Left lung (tissue), 10 donors: ENCODE data around the gene MTHFSD. TPM values are rescaled to one million over a fixed set of nuclear protein-coding genes. Genes with fewer than 3 reads are reported as not detected.
A peak's percentile ranks its signal among the peaks of the same experiment; 100 is the strongest.

Source experiments
- ATAC-seq: fragments of 200-7000 bp; cut with Tn5 transposase; one replicate; pipeline ENCODE4 v1.9.1; 2020; ENCODE audit warnings: moderate library complexity
- DNase-seq, 4 donors: peaks; one replicate each; pipeline ENCODE4 v3.0.0-alpha.2; 2013 to 2020
- H3K27ac ChIP-seq, 2 donors: fragments of 200-600 bp; sonication (generic) in 1 of 2; one replicate each; pipeline versions ENCODE4 v1.5.0 to v1.8.0; 2020 to 2021
- H3K27me3 ChIP-seq, 2 donors: fragments of 200-600 bp; sonication (generic) in 1 of 2; one replicate each; pipeline versions ENCODE4 v1.5.0 to v1.8.0; 2020 to 2021
- H3K36me3 ChIP-seq, 2 donors: fragments of 200-600 bp; sonication (generic) in 1 of 2; one replicate each; pipeline versions ENCODE4 v1.5.0 to v1.8.0; 2020 to 2021
- H3K4me1 ChIP-seq, 2 donors: fragments of 200-600 bp; one replicate each; pipeline ENCODE4 v1.8.0; 2021
- H3K4me3 ChIP-seq, 2 donors: fragments of 200-600 bp; sonication (generic) in 1 of 2; one replicate each; pipeline versions ENCODE4 v1.5.0 to v1.8.0; 2020 to 2021; ENCODE audit warnings: mild to moderate bottlenecking in 1 of 2
- H3K9me3 ChIP-seq, 2 donors: fragments of 200-600 bp; sonication (generic) in 1 of 2; one replicate each; pipeline versions ENCODE4 v1.5.0 to v1.8.0; 2020 to 2021
- intact Hi-C, 2 donors: fragments of 100-400 bp; cut with DNase I; formaldehyde crosslinking; loops; one replicate each; pipeline versions ENCODE4 v1.11.2 to v1.14.2; 2022
- polyA plus RNA-seq, 6 donors: library from polyadenylated mRNA; unstranded; fragments of 120-200 nt; gene quantifications; one replicate each; pipeline ENCODE4 v1.2.1, GENCODE V29; 2013; ENCODE audit not compliant: insufficient read length in 6 of 6
- total RNA-seq, 2 donors: library from RNA; stranded (reverse); fragmentation: NEBNext Ultra II Directional; extraction: Animal tissue kit (Norgen Biotek cat#: 25700); gene quantifications; one replicate each; pipeline ENCODE4 v1.2.1, GENCODE V29; 2021
- TF ChIP-seq, protein P1 (sequence below), 2 donors: fragments of 200-600 bp; sonication (generic) in 1 of 2; IDR thresholded peaks; one replicate each; pipeline versions ENCODE4 v1.5.0 to v1.8.0; 2021; ENCODE audit warnings: antibody characterized with exemption in 2 of 2
- donor health status: DM: no; HTN: yes; CAD: no.
- donor health status: DM: no; HTN: no; CAD: no.

Gene MTHFSD
- total and polyA plus RNA-seq, 8 donors: 19.7 to 32.5 (median 28.5) TPM

DNA sequence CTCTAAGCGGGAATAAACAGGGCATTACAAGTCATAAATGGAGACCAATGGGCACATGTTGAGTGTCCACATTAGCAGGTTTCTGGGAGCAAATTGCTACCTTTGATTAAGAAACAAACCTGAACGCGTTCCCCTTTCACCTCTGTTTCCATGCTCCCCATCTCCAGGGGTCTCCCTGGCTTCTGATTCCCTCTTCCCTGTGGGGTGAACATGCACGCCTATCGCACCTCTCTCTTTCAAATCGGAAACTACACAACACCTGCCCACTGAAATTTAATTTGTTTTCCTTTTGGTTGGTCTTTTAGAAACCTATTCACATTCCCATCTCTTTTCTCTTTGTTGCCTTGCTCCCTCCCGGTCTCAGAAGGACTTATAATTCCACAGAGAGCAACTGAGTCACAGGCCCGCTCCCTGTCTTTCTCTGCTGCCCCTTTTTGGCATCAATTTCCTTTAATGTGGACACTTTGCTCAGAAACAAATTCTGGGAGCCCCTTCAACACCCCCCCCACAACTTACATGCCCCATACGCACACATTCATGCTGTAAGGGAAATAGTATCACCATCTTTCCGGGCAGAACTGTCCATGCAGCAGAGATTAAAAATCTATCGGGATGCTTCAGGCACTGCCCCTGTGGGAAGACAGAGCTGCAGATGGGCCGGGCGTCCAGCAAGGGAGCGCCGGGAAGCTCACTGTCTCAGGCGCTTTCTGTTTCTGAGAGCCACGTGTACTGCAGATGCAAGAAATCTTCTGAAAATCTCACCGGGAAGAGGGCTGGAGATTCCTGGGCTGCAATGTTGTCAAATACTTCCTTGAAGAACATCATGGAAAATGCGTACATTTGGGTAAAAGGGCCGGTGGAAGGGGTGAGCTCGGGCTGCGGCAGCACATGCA, 51.9 kb downstream of the MTHFSD start:
- peaks cover 0 to 13% of the 10 kb centered on the region in 2 donors for H3K4me1 ChIP-seq
- H3K36me3 ChIP-seq: no peaks in the 10 kb centered on the region
- peak overlapping the region in 1 of 2 donors; percentile 54 for H3K4me3 ChIP-seq
- peak overlapping the region; percentile 53 to 87 for H3K27ac ChIP-seq
- no peak for DNase-seq
- H3K27me3 ChIP-seq: peaks cover 79 to 100% of the 10 kb centered on the region in 2 donors
- intact Hi-C loops: no loop called here
- H3K9me3 ChIP-seq: no peaks in the 10 kb centered on the region
- TF ChIP-seq, protein P1, sequence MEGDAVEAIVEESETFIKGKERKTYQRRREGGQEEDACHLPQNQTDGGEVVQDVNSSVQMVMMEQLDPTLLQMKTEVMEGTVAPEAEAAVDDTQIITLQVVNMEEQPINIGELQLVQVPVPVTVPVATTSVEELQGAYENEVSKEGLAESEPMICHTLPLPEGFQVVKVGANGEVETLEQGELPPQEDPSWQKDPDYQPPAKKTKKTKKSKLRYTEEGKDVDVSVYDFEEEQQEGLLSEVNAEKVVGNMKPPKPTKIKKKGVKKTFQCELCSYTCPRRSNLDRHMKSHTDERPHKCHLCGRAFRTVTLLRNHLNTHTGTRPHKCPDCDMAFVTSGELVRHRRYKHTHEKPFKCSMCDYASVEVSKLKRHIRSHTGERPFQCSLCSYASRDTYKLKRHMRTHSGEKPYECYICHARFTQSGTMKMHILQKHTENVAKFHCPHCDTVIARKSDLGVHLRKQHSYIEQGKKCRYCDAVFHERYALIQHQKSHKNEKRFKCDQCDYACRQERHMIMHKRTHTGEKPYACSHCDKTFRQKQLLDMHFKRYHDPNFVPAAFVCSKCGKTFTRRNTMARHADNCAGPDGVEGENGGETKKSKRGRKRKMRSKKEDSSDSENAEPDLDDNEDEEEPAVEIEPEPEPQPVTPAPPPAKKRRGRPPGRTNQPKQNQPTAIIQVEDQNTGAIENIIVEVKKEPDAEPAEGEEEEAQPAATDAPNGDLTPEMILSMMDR (IDR thresholded peaks at IDR 0.05): no peak
- ATAC-seq: no peak

DNA sequence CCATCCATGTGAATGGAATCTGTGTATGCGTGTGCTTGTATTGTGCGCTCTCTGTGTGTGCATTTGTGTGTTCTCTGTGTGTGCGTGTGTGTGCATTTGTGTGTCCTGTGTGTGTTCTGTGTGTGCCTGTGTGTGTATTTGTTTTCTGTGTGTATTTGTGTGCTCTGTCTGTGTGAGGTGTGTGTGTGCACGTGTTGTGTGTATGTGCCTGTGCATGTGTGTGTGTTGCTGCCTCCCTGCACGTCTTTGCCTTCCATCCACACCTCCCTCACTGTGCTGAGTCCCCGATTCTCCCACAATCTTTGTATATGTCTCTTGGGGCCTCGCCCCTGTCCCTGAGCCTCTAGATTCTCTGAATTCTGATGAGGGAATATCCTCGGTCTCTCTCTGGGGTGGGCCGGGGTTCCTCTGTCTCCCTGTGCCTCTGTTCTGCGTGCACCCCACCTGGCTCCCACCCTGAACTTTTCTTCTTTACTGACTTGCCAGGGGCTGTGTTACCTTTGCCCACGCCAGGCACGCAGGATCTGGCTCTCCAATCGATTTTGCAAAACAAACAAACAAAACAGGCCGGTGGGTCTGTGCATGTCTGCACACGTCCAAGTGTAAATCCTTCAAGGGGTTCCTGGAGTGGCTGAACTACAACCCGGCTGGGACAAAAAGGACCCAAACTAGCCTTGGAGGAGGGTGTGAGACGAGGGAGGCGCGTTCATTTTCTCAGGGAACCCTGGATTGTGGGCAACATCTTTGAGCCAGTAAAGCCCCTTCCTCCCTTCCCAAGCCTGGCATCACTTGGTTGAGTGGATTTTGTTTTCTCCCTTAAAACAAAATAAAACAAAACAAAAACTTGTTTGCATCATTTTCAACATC, 52.8 kb downstream of the MTHFSD start:
- no peaks in the 10 kb centered on the region for H3K9me3 ChIP-seq
- H3K27me3 ChIP-seq: peaks cover 79 to 100% of the 10 kb centered on the region in 2 donors
- TF ChIP-seq, protein P1 (IDR thresholded peaks at IDR 0.05): no peak
- DNase-seq (no peak), ATAC-seq (no peak)
- H3K4me3 ChIP-seq: peak overlapping the region in 1 of 2 donors; percentile 54
- H3K27ac ChIP-seq: peak overlapping the region; percentile 44 to 87
- peaks cover 0 to 7% of the 10 kb centered on the region in 2 donors for H3K4me1 ChIP-seq
- H3K36me3 ChIP-seq: no peaks in the 10 kb centered on the region
- intact Hi-C loops: no loop called here

DNA sequence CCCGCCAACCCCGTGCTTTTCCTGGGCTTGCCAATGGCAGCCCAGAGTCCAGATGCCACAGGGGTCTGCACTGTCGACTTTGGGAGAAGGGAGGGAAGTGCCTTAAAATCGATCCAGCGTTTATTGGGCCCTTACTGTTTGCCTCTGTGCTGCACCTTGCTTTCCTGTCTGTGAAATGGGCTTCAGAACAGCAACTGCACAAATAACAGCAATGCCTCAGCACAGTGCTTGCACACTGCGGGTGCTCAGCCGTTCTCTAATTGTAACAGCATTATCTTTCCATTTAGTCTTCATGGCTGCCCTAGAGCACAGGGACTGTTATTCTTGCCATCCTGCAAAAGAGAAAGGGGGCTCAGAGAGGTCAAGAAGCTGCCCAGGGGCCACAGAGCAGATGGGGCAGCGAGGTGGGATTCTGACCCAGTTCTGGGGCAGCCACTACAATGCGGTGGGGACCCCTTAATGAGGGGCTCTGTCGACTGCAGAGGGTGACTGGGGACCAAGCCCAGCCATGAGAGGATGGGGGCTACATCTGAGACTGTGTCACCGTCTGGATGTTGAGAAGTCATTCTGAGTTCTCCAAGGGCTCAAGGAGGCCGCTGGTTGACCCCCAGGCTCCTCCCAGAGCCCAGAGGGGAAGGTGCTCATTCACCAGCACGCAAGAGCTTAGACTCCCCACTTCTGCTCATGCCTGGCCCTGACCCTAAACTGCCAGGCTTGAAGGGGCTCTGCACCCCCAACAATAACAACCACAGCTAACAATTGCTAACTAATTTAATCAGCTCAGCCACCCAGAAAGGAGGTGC, 54.1 kb downstream of the MTHFSD start:
- Histone ChIP-seq H3K27ac (peak overlapping the region; percentile 70 to 72), H3K36me3 (no peaks in the 10 kb centered on the region), H3K4me1 (peaks cover 0 to 7% of the 10 kb centered on the region in 2 donors), H3K9me3 (no peaks in the 10 kb centered on the region), H3K27me3 (peaks cover 81 to 100% of the 10 kb centered on the region in 2 donors), H3K4me3 (no peak overlapping the region)
- no peak for ATAC-seq
- no peak for DNase-seq
- TF ChIP-seq, protein P1 (IDR thresholded peaks at IDR 0.05): no peak
- intact Hi-C loops: no loop called here

DNA sequence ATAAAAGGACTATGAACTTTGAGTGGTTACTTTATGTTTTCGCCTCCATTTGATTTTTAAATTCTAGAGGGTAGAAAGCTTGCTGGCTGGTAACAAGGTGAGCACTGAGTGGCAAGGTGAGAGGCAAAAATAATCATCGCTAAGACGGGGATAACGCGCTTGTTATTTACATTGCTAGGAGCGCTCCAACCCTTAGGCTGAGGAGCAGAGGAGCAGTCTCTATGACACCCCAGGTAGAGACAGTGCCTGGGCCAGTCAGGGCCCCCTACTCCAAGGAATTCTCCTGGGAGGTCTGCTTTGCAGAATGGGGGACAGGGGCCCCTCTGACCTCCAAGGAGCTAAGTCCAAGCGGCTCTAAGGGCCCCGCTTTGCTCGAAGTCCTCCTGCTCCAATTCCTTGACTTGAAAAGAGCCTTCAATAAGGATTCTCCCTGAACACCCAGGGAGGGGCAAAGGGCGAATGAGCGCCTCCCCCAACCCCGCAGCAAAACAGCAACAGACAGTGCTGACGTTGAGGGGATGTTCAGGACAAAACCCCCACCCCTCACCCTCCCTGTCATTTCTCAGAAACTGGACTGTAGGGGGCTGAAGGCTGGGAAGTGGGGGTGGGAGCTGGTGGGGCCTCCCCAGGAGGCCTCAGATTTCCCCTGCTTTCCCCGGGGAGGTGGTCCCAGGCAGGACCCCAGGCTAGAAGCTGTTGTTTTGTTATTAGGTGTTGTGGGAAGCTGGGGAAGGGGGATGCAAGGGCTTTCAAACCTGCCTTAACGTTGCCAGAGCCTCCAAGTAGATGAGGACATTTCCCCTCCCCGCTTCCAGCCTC, 54.9 kb downstream of the MTHFSD start:
- TF ChIP-seq, protein P1 (IDR thresholded peaks at IDR 0.05): no peak
- Histone ChIP-seq H3K9me3 (no peaks in the 10 kb centered on the region), H3K4me3 (no peak overlapping the region), H3K27ac (peak overlapping the region; percentile 70 to 72), H3K36me3 (no peaks in the 10 kb centered on the region), H3K27me3 (peaks cover 85 to 100% of the 10 kb centered on the region in 2 donors), H3K4me1 (peaks cover 0 to 3% of the 10 kb centered on the region in 2 donors)
- intact Hi-C loops: no loop called here
- ATAC-seq (no peak), DNase-seq (no peak)
